Activated CD4-positive, alpha-beta T cell treated with anti-CD3 and anti-CD28 coated beads for 24 hours (primary cell): ENCODE measurements around the gene MYH16.
"Not testable (repeated sequence)": the region's sequence is repeated elsewhere in the genome, so short reads cannot be mapped to it uniquely, and the experiment has no call there.

Experiments
- DNase-seq, 2 donors: peaks; one replicate each; pipeline ENCODE4 v3.0.0-alpha.2; 2020; ENCODE audit warnings: low read depth in 2 of 2

The MYH16 gene

DNA sequence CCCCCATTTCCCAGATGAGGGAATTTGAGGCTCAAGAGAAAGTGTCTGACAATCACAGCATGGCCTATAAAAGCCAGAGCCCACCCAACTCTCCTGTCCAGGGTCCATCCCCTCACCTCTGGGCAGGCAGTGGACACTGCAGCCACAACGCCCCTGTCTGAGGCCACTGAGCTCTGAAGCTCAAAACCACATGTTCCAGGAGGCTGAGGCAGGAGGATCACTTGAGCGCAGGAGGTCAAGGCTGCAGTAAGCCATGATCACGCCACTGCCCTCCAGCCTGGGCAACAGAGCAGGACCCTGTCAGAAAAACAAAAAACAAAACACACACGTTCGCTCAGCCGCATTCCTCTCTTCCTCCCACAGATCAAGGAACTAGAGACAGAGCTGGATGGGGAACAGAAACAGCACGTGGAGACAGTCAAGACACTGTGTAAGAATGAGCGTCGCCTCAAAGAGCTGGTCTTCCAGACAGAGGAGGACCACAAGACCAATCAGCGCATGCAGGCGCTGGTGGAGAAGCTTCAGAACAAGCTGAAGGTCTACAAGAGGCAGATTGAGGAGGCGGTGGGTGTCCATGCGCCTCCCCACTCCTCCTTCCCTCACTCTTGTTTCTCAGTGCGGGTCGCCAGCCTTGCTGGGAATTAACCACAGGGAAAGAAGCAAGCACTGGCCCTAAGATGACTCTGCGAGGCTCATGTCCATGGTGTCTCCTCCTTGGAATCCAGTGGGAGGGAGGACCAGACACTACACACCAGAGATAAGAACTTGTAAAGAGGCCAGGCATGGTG, 33.0 kb downstream of the MYH16 start:
- DNase-seq = no peak

- no peak for DNase-seq
Observed at GRCh38 chr7:99308461-99309074, 35.9 kb downstream of the MYH16 start.

DNA sequence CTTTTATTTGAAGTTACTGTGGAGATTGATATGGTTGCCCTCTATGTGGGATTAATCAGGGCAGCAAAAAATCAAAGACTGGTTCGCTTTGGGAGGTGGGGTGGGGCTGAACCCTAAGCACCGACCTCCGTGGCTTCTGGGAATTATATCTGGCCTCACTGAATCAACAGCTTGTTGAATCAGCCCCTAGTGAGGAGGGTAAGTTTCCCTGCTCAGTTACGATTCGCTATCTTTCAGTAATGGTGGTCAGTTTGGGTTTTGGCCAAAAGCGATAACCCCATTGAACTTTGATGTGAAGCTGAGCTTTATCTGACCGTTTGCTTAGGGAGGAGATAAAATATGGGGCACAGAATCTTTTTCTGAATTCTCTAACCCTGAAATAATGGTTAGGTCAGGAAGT, 36.5 kb downstream of the MYH16 start:
- DNase-seq = no peak

- DNase-seq = no peak
Observed at GRCh38 chr7:99310004-99310403, 37.4 kb downstream of the MYH16 start.

- no peak for DNase-seq
Observed at GRCh38 chr7:99311702-99312101, 39.1 kb downstream of the MYH16 start.

GRCh38 chr7:99312316-99313203, 39.9 kb downstream of the MYH16 start:
- peak; percentile 65 to 71 for DNase-seq

DNA sequence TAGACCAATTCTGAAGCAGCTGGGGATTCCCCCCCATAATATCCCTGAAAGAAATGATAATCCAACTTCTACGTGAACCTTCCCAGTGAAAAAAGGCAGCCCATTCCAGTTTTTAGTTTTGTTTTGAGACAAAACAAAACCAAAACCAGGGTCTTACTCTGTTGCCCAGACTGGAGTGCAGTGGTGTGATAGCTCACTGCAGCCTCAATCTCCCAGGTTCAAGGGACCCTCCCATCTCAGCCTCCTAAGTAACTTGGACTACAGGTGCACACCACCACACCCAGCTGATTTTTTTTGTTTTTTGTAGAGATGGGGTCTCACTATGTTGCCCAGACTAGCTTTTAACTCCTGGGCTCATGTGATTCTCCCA, 40.5 kb downstream of the MYH16 start:
- no peak for DNase-seq

DNA sequence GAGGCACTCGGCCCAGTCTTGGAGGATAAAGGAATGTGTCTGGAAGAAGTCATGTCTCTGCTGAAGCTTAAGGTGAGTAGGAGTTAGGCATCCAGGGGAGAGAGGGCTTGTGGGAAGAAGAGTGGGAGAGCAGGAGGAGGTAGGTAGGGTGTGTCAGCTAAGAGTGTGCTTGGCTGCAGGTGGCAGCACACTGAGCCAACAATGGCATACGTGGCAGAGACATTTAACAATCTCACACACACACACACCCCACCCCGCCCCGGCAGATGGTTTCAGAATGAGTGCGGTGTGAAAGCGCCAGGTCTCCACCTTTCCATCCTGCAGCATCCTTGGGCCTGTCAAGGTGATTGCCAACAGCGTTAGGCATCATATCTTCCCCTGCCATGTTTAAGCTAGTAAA, 41.9 kb downstream of the MYH16 start:
- peak in 1 of 2 donors; percentile 38 for DNase-seq

DNA sequence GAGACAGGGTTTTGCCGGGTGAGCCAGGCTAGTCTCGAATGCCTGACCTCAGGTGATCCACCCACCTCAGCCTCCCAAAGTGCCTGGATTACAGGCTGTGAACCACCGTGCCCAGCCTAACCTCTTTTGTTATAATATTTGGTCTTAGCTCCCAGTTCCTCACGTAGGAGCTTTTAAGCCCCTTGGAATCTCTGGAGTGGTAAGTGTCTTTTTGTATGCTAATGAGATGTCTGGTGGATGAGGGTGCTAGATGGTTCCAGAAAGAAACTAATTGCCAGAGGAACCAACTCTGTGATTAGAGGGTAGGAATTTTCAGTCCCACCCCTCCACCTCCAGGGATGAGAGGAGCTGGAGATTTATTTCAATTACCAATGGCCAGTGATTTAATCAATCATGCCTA, 47.7 kb downstream of the MYH16 start:
- no peak for DNase-seq

DNA sequence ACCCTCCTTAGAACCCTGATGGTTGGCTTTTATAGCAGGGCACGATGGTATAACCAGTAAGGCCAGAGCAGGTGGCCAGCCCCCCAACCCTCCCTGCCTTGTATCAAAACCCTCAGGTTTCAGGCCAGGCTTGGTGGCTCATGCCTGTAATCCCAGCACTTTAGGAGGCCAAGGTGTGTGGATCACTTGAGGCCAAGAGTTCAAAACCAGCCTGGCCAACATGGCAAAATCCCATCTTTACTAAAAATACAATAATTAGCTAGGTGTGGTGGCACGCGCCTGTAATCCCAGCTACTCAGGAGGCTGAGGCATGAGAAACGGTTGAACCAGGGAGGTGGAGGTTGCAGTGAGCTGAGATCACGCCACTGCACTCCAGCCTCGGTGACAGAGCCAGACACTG, 50.0 kb downstream of the MYH16 start:
- not testable (repeated sequence) for DNase-seq

DNA sequence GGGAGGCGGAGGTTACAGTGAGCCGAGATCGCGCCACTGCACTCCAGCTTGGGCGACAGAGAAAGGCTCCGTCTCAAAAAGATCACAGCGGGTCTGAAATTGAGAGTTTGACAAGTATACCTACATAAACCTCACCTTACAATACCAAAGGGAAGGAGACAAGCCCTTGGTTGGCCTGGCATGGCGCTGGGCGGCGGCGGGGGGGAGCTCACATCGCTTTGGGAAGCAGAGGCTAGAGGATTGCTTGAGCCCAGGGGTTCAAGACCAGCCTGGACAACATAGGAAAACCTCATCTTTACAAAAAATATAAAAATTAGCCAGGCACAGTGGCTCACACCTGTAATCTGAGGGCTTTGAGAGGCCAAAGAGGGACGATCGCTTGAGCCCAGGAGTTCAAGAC, 51.9 kb downstream of the MYH16 start:
- DNase-seq = no peak

GRCh38 chr7:99325001-99325493, 52.4 kb downstream of the MYH16 start:
- no peak for DNase-seq

DNA sequence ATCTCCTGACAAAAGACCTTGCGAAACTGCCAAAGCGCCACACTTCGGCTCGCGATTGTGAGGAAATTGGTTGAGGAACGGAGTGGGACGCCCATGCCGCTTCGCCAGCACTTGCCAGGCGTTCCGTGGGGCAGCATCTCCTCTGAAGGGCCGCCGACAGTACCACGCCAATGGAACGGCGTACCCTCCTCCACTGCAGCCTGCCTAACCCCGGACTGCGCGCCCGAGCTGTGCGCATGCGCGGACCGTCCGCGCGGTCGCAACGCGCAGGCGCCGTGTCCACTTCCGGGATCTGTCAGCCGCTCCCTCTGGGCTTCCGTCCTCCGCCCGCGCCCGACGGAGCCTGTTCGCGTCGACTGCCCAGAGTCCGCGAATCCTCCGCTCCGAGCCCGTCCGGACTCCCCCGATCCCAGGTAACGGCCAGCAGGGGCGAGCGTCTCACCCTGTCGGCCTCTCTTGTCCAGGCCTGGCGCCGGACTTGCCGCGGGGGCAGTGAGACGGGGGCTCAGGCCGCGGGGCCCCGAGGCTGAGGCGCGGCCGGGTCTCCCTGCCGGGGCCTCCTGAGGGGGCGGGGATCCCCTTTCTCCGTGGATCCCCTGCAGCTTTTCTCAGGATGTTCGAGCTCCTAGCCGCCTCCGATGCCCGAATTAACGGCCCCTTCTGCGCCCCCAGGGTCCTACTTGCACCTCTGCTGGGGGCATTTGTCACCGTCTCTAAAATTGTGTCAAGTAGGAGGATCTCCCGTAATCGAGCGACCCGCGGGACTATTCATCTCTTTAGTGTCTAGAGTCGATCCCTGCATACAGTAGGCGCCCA, 53.2 kb downstream of the MYH16 start, which contains the start of gene ARPC1A:
TSS of gene ARPC1A (plus strand) at position 307 of the 816 bp plus-strand sequence. CDS start 7,456 bp downstream, outside the sequence.
- peak; percentile 83 to 90 for DNase-seq

DNA sequence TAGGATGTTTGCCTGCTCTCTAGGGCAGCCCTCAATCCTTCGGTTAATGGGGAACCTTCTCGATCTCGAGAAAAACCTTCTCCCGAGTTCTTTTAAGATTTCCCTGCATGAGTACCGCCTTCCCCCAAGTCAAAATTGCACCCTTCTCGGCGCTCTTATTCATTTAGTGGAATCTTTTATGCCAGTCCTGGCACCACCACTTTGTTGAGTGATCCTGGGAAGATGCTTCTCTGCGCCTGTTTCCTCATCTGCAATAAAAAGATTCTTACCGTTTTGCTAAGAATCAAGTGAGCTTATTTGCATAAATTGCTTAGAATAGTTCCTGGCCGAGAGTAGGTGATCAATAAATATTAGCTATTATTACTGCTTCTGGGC, 53.8 kb downstream of the MYH16 start:
- no peak for DNase-seq

GRCh38 chr7:99330314-99330961, 57.8 kb downstream of the MYH16 start:
- not testable (repeated sequence) for DNase-seq

DNA sequence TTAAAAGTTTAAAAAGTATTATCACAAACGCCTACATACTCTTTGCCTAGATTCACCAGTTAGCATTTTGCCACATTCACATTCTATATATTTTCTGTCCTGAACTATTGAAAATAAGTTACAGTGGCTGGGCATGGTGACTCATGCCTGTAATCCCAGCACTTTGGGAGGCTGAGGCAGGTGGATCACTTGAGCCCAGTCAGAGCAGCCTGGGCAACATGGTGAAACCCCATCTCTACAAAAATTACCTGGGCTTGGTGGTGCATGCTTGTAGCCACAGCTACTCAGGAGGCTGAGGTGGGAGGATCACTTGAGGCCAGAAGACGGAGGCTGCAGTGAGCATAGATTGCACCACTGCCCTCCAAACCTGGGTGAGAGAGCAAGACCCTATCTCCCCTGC, 58.4 kb downstream of the MYH16 start:
- no peak for DNase-seq

DNA sequence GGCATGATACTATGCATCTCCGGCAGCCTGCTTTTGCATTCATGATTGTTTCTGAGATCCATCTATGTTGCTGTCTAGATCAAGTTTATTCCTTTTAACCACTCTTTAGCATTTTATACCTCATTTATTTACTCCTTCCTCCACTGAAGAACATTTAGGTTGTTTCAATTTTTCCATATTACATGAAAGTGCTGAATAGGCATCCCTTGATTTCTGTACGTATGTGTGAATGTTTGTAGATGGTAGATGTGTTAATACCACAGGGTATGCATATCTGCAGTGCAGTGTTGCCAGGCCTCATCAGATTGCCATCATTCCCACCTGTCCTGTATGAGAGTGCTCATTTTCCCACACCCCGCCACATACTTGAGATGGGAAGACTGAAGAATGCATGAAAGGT, 67.0 kb downstream of the MYH16 start:
- no peak for DNase-seq

DNA sequence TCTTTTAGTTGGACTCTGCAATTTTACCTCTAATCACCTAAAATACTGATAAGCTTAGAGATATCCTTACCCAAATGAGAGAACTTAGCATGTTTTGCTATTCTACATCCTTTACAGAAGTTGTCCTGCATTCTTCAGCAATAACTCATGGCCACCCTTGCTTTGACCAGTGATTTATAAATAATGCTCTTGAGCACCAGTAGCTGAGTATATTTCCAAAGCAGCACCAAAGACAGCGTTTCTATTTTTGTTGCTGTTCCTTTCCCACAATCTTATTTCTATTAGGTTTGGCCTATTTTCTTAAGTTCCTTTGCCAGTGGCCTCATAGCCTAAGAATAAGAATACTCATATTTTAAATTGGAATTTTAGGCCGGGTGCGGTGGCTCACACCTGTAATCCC, 68.0 kb downstream of the MYH16 start:
- no peak for DNase-seq

- no peak for DNase-seq
Observed at GRCh38 chr7:99344061-99344647, 71.5 kb downstream of the MYH16 start.

GRCh38 chr7:99350641-99351040, 78.0 kb downstream of the MYH16 start:
- not testable (repeated sequence) for DNase-seq

DNA sequence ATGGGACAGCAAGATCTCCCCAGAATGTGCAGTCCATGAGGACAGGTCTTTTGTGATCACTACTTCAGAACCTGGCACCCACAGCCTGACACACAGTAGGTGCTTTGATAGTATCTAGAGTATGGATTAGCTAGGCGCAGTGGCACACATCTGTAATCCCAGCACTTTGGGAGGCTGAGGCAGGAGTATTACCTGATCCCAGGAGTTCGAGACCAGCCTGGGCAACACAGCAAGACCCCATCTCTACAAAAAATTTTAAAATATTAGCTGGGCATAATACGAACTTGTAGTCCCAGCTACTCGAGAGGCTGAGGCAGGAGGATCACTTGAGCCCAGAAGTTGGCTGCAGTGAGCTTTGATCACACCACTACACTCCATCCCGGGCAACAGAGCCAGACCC, 79.6 kb downstream of the MYH16 start:
- no peak for DNase-seq
